Osteoblast (primary cell): ENCODE results near the gene ETFA. TPM values are rescaled to one million over a fixed set of nuclear protein-coding genes. Genes with fewer than 3 reads are reported as not detected.

Experiments
- DNase-seq: peaks from one replicate; pipeline ENCODE4 v3.0.0; 2011; ENCODE audit warnings: low spot score, mixed read lengths; ENCODE audit not compliant: insufficient read length; ENCODE audit errors: missing footprints
- H2AFZ ChIP-seq: 2 replicates; pipeline ENCODE4 v1.6.0; 2011; ENCODE audit warnings: mild to moderate bottlenecking, low read length
- H3K27ac ChIP-seq: 2 replicates; pipeline ENCODE4 v1.5.1; 2011; ENCODE audit warnings: mild to moderate bottlenecking, low read depth, low read length, moderate library complexity
- H3K27me3 ChIP-seq: 2 replicates; pipeline ENCODE4 v1.6.0; 2012; ENCODE audit warnings: mild to moderate bottlenecking, control low read depth, inconsistent platforms, low read length, moderate library complexity; ENCODE audit not compliant: insufficient read depth
- H3K36me3 ChIP-seq: 2 replicates; pipeline ENCODE4 v1.5.1; 2011; ENCODE audit warnings: mild to moderate bottlenecking, low read length, control low read depth, moderate library complexity; ENCODE audit not compliant: insufficient read depth
- H3K4me1 ChIP-seq: 2 replicates; pipeline ENCODE4 v1.5.1; 2011; ENCODE audit warnings: mild to moderate bottlenecking, low read length, control low read depth, moderate library complexity; ENCODE audit not compliant: insufficient read depth
- H3K4me2 ChIP-seq: 2 replicates; pipeline ENCODE4 v1.6.0; 2011; ENCODE audit warnings: mild to moderate bottlenecking, low read length; ENCODE audit not compliant: insufficient read depth
- H3K4me3 ChIP-seq: fragments of 200-600 bp; sonication (generic); 3 replicates; pipeline ENCODE4 v1.5.1; 2012; ENCODE audit warnings: mild to moderate bottlenecking, low read length, inconsistent platforms; ENCODE audit not compliant: insufficient read depth
- H3K79me2 ChIP-seq: 2 replicates; pipeline ENCODE4 v1.6.0; 2012; ENCODE audit warnings: mild to moderate bottlenecking, low read length, control low read depth, inconsistent platforms; ENCODE audit not compliant: insufficient read depth
- H3K9me3 ChIP-seq: 2 replicates; pipeline ENCODE4 v1.5.1; 2011; ENCODE audit warnings: low read depth, low read length, control low read depth
- H4K20me1 ChIP-seq: 2 replicates; pipeline ENCODE4 v1.6.0; 2012; ENCODE audit warnings: mild to moderate bottlenecking, low read length, control low read depth; ENCODE audit not compliant: insufficient read depth
- CTCF ChIP-seq: IDR thresholded peaks from 2 replicates; pipeline ENCODE4 v1.5.1; 2011; ENCODE audit warnings: mild to moderate bottlenecking, low read depth, low read length, moderate library complexity; ENCODE audit errors: extremely low read depth
- total RNA-seq: library from RNA; depleted of rRNA; stranded (reverse); fragments of >200 nt; gene quantifications from 2 replicates; pipeline ENCODE4 v1.2.3, GENCODE V29; 2012

Gene ETFA
- total RNA-seq, 1 donor: 85.0 TPM

- Histone ChIP-seq H3K27me3 (peaks cover 81% of the 10 kb centered on the region), H3K4me2 (peak overlapping the region; percentile 81), H3K9me3 (no peaks in the 10 kb centered on the region), H3K79me2 (no peaks in the 10 kb centered on the region), H3K4me3 (peak overlapping the region; percentile 69), H3K4me1 (peaks cover 8% of the 10 kb centered on the region), H2AFZ (peak overlapping the region; percentile 51), H4K20me1 (no peaks in the 10 kb centered on the region), H3K36me3 (no peaks in the 10 kb centered on the region), H3K27ac (peak overlapping the region; percentile 17)
- no peak for TF ChIP-seq CTCF
- DNase-seq: peak; percentile 89
These were observed 25.9 kb upstream of the ETFA start for GRCh38 chr15:76337059-76337695.

- peak; percentile 99 for DNase-seq
- Histone ChIP-seq H3K4me1 (peaks cover 8% of the 10 kb centered on the region), H3K79me2 (no peaks in the 10 kb centered on the region), H2AFZ (peak within 1 kb of the TSS; percentile 51), H3K4me3 (peak within 1 kb of the TSS; percentile 69), H3K27ac (peak within 1 kb of the TSS; percentile 17), H3K36me3 (no peaks in the 10 kb centered on the region), H3K27me3 (peaks cover 74% of the 10 kb centered on the region), H4K20me1 (no peaks in the 10 kb centered on the region), H3K4me2 (peak within 1 kb of the TSS; percentile 81), H3K9me3 (no peaks in the 10 kb centered on the region)
- no peak for TF ChIP-seq CTCF
These were observed 25.2 kb upstream of the ETFA start, which contains the start of gene ISL2 for GRCh38 chr15:76336254-76337058. ISL2 (plus strand) TSS chr15:76336773; CDS start chr15:76336884, 111 bp downstream.

- H3K36me3 ChIP-seq: no peaks in the 10 kb centered on the region
- H3K27me3 ChIP-seq: peaks cover 65% of the 10 kb centered on the region
- peak overlapping the region; percentile 9 for H3K27ac ChIP-seq
- no peaks in the 10 kb centered on the region for H4K20me1 ChIP-seq
- peak overlapping the region; percentile 32 for H2AFZ ChIP-seq
- no peaks in the 10 kb centered on the region for H3K79me2 ChIP-seq
- no peak for TF ChIP-seq CTCF
- peaks cover 8% of the 10 kb centered on the region for H3K4me1 ChIP-seq
- H3K9me3 ChIP-seq: no peaks in the 10 kb centered on the region
- peak; percentile 85 for DNase-seq
- peak overlapping the region; percentile 81 for H3K4me2 ChIP-seq
- peak overlapping the region; percentile 69 for H3K4me3 ChIP-seq
These were observed 24.3 kb upstream of the ETFA start for GRCh38 chr15:76335307-76336253.
